Stimulated activated CD8-positive, alpha-beta memory T cell treated with anti-CD3 and anti-CD28 coated beads, Interleukin-15, amount 100 ng/mL, for 24 hours (primary cell): Measurements from ENCODE around the gene SH2D3A.
"Not testable (repeated sequence)": the region's sequence is repeated elsewhere in the genome, so short reads cannot be mapped to it uniquely, and the experiment has no call there.

Experiments
- DNase-seq: peaks from one replicate; pipeline ENCODE4 v3.0.0-alpha.2; 2020; ENCODE audit warnings: low read depth

SH2D3A gene

GRCh38 chr19:6790194-6791128 lies 23.2 kb upstream of the SH2D3A start:
- no peak for DNase-seq

- DNase-seq: no peak
Observed at GRCh38 chr19:6788896-6789295, 21.7 kb upstream of the SH2D3A start.

GRCh38 chr19:6787393-6787792 lies 20.2 kb upstream of the SH2D3A start:
- DNase-seq: no peak

- DNase-seq: no peak
Observed at GRCh38 chr19:6779206-6779605, 12.0 kb upstream of the SH2D3A start.

GRCh38 chr19:6778386-6778785 lies 11.2 kb upstream of the SH2D3A start:
- no peak for DNase-seq

GRCh38 chr19:6777434-6777833 lies 10.2 kb upstream of the SH2D3A start:
- DNase-seq: no peak

GRCh38 chr19:6776999-6777398 lies 9.8 kb upstream of the SH2D3A start:
- no peak for DNase-seq

- not testable (repeated sequence) for DNase-seq
Observed at GRCh38 chr19:6776045-6776444, 8.8 kb upstream of the SH2D3A start.

- no peak for DNase-seq
Observed at GRCh38 chr19:6774821-6775707, 7.8 kb upstream of the SH2D3A start.

- no peak for DNase-seq
Observed at GRCh38 chr19:6773323-6773931, 6.2 kb upstream of the SH2D3A start.

GRCh38 chr19:6772866-6773322 lies 5.7 kb upstream of the SH2D3A start:
- no peak for DNase-seq

- DNase-seq: peak; percentile 45
Observed at GRCh38 chr19:6772028-6772865, 5.0 kb upstream of the SH2D3A start, which contains the start of gene VAV1. TSS of gene VAV1 (plus strand) at chr19:6772708. CDS start at chr19:6772808, 100 bp downstream.

- not testable (repeated sequence) for DNase-seq
Observed at GRCh38 chr19:6771648-6772027, 4.4 kb upstream of the SH2D3A start.

- no peak for DNase-seq
Observed at GRCh38 chr19:6769006-6769619, 1.9 kb upstream of the SH2D3A start.

- DNase-seq: no peak
Observed at GRCh38 chr19:6768236-6768785, 1.1 kb upstream of the SH2D3A start.

GRCh38 chr19:6767081-6767356 lies 216 bp downstream of the SH2D3A start:
- no peak for DNase-seq

GRCh38 chr19:6766357-6767080 lies 716 bp downstream of the SH2D3A start:
- no peak for DNase-seq

- no peak for DNase-seq
Observed at GRCh38 chr19:6765738-6766356, 1.4 kb downstream of the SH2D3A start.

- DNase-seq: not testable (repeated sequence)
Observed at GRCh38 chr19:6762253-6762797, 4.9 kb downstream of the SH2D3A start.
